Measurements from ENCODE around the gene KIAA0586.

DNA sequence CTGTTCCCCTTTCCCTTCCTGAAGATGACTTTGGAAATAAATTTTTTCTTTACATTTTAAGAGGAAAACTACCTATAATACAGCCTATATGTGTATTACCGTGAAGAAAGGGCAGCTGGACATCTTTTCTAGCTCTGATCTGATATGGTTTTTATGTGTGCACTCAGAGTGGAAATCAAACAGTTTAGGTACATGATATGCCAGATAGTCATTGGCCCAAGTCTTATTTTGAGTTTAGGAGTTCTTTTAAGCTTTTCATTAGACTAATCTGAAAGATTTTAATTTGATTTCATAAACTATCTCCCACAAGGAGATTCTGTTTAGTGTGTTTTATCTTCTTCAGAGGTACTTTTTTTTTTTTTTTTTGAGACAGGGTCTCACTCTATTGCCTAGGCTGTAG, 48.8 kb downstream of the KIAA0586 start:
- TF ChIP-seq CTCF (IDR thresholded peaks at IDR 0.05) (no peak), POLR2AphosphoS5 (IDR thresholded peaks at IDR 0.05) (peak; percentile 64)

All from prostate gland (tissue), 2 donors.